ENCODE results near the gene MRPS31.
"Not testable (repeated sequence)": the region's sequence is repeated elsewhere in the genome, so short reads cannot be mapped to it uniquely, and the experiment has no call there.

MRPS31 gene

GRCh38 chr13:40758811-40759210 is 12.2 kb downstream of the MRPS31 start:
- no peak for DNase-seq

GRCh38 chr13:40756042-40756441 is 14.9 kb downstream of the MRPS31 start:
- no peak for DNase-seq

GRCh38 chr13:40755082-40755700 is 15.8 kb downstream of the MRPS31 start:
- no peak for DNase-seq

- no peak for DNase-seq
Observed at GRCh38 chr13:40749327-40749726, 21.7 kb downstream of the MRPS31 start.

- not testable (repeated sequence) for DNase-seq
Observed at GRCh38 chr13:40735232-40735548, 35.8 kb downstream of the MRPS31 start.

- not testable (repeated sequence) for DNase-seq
Observed at GRCh38 chr13:40734536-40735231, 36.3 kb downstream of the MRPS31 start.

GRCh38 chr13:40732658-40733057 is 38.3 kb downstream of the MRPS31 start:
- DNase-seq: no peak

- no peak for DNase-seq
Observed at GRCh38 chr13:40728595-40728994, 42.4 kb downstream of the MRPS31 start.

GRCh38 chr13:40714433-40714832 is 56.6 kb downstream of the MRPS31 start:
- DNase-seq: not testable (repeated sequence)

- DNase-seq: no peak
Observed at GRCh38 chr13:40706439-40706838, 64.6 kb downstream of the MRPS31 start.

- DNase-seq: no peak
Observed at GRCh38 chr13:40697711-40698110, 73.3 kb downstream of the MRPS31 start.

- DNase-seq: no peak
Observed at GRCh38 chr13:40694426-40694825, 76.6 kb downstream of the MRPS31 start.

GRCh38 chr13:40692946-40693345 is 78.0 kb downstream of the MRPS31 start:
- DNase-seq: no peak

GRCh38 chr13:40688781-40689180 is 82.2 kb downstream of the MRPS31 start:
- DNase-seq: no peak

GRCh38 chr13:40682449-40683240 is 88.3 kb downstream of the MRPS31 start:
- no peak for DNase-seq

- DNase-seq: no peak
Observed at GRCh38 chr13:40681341-40682146, 89.4 kb downstream of the MRPS31 start.

GRCh38 chr13:40680659-40681323 is 90.2 kb downstream of the MRPS31 start:
- DNase-seq: no peak

- no peak for DNase-seq
Observed at GRCh38 chr13:40679480-40679985, 91.5 kb downstream of the MRPS31 start.

Data from stimulated activated CD4-positive, alpha-beta T cell treated with anti-CD3 and anti-CD28 coated beads, Interleukin-2, amount 100 ng/mL, for 24 hours (primary cell).